Head of caudate nucleus (tissue), 42 donors: Measurements from ENCODE around the gene USP22.

Experiments used
- DNase-seq, 42 donors: peaks; one replicate each; pipeline versions ENCODE4 v3.0.0 to v3.0.0-alpha.2; 2020 to 2021; ENCODE audit warnings: mixed read lengths in 7 of 42
- intact Hi-C: fragments of 100-400 bp; cut with DNase I; formaldehyde crosslinking; loops from one replicate; pipeline ENCODE4 v1.15.0; 2022

Gene USP22

DNA sequence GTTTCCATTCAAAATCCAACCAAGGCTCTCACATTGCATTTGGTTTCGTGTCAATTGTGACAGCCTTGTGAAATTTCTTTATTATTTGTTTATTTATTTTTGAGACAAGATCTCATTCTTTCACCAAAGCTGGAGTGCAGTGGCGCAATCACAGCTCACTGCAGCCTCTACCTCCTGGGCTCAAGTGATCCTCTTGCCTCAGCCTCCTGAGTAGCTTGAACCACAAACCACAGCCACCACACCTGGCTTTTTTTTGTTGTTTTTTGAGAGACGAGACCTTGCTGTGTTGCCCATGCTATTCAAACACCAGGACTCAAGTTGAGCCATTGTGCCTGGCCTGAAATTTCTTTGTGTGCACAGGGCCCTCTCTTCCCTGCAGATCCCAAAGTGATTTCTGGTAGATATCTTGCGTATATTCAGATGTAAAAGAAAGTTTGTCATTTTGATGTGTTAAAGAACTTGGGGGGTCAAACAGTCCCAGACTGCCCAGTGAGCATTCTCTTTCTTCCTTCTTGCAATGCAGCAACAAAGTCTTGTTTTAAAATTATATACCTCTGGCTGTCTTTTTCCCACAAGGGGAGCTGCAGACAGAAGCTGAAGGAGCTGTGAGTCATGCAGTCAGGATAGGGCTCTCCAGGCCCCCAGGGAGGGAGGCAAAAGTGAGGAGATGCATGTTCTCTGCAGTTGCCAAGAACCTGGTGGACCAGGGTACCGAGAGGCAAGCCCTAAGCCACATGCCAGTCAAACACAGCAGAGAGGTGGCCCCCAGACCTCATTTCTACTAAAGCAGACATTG is 15.5 kb upstream of the USP22 start:
- no peak for DNase-seq
- intact Hi-C loops: loop anchor here (10.0 kb wide), 1 partner anchor 57 kb away; no protein-coding TSS in a partner anchor

DNA sequence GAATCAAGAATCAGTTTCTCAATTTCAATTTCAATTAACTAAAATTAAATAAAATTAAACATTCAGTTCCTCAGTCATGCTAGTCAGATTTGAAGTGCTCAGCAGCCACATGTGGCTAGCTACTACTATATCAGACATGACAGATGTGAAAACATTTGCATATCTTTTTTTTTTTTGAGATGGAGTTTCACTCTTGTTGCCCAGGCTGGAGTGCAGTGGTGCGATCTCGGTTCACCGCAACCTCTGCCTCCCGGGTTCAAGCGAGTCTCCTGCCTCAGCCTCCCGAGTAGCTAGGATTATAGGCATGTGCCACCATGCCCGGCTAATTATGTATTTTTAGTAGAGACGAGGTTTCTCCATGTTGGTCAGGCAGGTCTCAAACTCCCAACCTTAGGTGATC is 10.2 kb upstream of the USP22 start:
- intact Hi-C loops: loop anchor here (10.0 kb wide), 1 partner anchor 62 kb away; no protein-coding TSS in a partner anchor
- DNase-seq: peak in 1 of 42 donors; percentile 1

DNA sequence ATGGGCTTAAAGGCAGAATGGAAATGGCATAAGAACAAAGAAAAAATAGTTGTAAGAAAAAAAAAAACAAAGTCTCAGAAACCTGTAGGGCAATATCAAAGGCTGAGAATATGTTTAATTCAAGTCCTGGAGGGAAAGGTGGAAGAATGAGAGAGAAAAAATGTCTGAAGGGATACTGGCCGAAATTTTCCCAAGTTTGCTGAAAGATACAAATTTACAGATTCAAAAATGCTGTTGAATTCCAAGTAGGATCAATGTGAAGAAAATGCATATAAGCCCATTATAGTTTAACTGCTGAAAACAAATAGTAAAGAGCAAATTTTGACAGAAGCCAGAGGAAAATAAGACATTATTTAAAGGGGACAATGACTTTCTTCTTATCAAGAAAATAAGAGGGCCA is 6.6 kb upstream of the USP22 start:
- no peak for DNase-seq
- intact Hi-C loops: no loop called here

DNA sequence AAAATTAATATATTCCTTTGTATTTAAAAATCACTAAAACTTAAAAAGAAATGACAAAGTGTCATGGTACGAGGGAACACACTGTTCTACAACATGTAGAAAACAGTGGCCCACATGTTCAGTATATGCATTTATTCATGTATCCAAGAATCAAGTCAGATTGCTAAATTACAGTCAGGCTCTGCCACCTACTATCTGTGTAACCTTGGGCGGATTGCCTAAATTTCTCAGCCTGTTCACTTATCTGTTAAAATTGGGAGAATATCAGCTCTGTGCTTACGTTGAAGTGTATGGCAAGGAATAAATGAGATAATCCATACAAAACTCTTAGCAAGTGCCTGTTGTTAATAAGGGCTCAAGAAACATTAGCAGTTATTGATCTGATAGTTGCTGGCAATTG is 3.4 kb upstream of the USP22 start:
- peak in 7 of 42 donors; percentile 19 to 67 (median 44) for DNase-seq
- intact Hi-C loops: no loop called here

DNA sequence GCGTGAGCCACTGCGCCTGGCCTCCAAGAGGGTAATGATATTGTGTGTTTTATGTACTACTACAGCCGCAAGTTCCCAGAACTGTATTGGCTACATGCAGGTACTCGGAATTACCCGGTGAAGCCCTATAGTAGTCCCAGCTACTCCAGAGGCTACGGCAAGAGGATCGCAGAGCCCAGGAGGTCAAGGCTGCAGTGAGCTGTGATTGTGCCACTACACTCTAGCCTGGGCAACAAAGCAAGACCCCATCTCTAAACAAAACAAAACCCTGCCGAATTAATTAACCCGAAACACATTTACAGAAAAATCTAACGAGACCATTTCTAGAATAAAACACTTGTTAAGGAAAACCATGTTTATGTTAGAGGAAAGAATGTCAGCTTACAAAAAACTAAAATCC is 2.2 kb upstream of the USP22 start:
- DNase-seq: peak in 1 of 42 donors; percentile 27
- intact Hi-C loops: loop anchor here (5.0 kb wide), 1 partner anchor 38 kb away; no protein-coding TSS in a partner anchor

DNA sequence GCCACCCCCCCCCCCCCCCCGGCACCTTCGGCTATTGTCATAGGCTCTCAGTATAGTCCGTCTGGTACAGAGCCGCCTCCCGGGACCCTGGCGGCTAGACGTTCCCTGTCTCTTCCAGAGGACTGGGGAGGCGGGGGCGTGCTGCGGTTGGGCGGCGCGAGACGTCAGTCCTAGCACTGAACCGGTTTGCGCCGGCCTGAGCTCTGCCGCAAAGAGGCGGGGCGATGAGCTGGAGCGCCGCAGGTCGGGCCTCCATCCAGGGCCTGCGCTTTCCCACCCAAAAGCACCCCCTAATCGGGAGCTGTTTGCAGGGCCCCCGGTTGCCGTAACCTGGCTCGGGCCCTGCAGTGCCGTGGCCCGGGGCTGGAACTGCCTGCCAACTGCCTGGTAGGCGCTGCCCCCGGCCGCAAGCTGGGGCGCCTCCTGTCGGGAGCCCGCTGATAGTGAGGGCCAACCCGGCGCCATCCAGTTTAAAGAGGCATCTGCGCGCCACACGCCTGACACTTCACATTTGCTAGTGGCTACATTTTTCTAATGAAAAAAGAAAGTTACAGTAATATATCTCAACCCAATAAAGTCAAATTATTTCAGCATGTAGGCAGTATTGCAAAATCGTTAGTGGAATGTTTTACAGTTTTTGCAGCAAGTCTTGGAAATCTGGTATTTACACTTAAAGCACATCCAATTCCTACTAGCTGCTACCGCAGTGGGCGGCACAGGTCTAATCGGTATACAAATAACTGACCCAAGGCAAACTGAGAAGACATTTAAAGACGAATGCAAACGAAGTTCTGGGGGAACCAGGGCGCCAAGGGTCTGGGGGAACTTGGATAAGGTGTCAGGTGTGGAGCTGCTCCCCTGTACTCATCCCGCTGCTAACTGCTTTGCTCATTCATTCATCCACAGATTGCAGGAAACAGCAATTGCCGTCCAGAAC is 753 bp upstream of the USP22 start:
- intact Hi-C loops: loop anchor here (5.0 kb wide), 1 partner anchor 36 kb away; no protein-coding TSS in a partner anchor

DNA sequence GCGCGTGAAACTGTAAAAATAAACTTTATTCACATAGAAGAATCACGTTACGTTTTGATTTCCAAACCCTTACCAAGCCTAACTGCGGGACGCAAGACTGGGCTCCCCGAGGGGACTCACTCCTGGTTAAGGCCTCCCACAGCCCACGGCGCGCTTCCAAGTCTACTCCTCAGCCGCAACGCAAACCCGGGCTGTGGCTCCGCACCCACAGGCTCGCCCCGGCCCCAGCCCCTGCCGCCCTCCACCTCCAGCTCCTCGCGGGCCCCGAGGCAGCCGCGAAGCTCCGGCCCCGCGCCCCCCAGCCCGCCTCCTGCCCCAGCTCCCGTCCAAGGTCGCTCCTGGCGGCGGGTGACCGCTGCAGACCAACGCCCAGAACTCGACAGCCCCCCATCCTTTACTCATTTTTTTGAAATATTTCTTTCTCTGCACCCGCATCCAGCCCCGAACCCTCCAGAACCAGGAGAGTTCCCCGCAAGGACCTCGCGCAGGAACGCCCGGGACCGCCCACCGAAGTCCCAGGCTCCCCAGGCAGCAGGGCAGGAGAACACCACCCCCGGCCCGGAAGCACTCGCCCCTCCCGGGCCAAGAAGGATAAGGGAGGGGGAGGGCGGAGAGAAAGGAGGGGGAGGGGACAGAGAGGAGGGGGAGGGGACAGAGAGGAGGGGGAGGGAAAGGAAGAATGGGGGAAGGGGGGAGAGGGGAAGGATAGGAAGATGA is 912 bp downstream of the USP22 start:
- intact Hi-C loops: loop anchor here (5.0 kb wide), 1 partner anchor 35 kb away; no protein-coding TSS in a partner anchor

More for the DNA sequence above, 753 bp upstream of the USP22 start:
- DNase-seq: peak; percentile 94 to 100 (median 99)

DNA sequence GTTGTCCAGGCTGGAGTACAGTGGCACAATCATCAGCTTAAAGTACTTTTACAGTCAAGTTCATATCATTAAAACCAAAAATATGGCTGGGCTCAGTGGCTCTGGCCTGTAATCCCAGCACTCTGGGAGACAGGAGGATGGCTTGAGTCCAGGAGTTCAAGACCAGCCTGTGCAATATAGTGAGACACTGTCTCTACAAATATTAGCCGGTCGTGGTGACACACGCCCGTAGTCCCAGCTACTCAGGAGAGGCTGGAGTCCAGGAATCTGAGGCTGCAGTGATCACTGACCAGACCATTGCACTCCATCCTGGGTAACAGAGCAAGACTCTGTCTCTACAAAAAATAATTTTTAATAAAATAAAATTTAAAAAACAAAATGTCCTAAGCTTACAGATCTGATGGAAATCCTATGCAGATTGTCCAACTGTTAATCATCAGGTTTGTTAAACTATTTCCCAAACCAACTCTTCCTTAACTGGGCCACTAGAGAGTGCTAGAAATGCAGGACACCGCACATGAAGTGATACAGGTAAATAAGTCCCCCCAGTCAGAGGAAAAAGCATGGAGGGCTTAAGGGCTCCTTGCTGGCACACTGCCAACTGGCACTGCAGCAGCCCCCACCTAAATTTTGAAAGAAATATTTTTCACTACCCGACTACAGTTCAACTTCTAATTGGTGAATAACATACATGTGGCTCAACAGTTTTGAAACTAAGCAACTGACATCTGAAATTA is 2.8 kb downstream of the USP22 start:
- DNase-seq: peak in 2 of 42 donors; percentile 28 to 35
- intact Hi-C loops: loop anchor here (5.0 kb wide), 1 partner anchor 33 kb away; no protein-coding TSS in a partner anchor

More for the DNA sequence above, 912 bp downstream of the USP22 start:
- DNase-seq: peak; percentile 71 to 96 (median 86)

DNA sequence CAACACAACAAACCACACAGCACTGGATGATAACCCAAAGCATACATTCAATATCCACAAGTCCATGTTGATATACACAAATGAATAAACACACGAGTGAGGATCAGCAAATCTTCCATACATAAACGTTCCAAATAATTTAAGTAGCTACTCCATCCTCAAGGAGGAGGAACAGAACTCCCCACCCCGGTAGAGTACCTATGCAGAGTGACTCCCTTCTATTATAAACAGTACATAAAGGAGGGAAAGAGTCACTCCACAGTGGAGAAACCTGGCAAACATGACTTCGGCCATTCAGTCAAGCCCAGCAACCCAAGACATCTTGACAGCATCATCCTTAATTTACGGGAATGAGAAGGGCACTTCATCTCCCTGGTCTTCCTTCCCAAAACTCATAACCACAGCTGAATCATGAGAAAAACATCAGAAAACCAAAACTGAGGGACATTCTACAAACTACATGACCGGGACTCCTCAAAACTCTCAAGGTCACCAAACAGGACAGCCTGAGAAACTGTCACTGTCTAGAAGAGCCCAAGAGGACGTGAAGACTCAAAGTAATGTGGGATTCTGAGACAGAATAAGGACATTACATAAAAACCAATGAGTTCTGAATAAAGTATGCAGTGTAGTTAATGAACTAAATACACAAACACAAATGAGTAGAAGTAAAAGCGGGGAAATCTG is 5.6 kb downstream of the USP22 start:
- peak in 1 of 42 donors; percentile 4 for DNase-seq
- intact Hi-C loops: no loop called here

DNA sequence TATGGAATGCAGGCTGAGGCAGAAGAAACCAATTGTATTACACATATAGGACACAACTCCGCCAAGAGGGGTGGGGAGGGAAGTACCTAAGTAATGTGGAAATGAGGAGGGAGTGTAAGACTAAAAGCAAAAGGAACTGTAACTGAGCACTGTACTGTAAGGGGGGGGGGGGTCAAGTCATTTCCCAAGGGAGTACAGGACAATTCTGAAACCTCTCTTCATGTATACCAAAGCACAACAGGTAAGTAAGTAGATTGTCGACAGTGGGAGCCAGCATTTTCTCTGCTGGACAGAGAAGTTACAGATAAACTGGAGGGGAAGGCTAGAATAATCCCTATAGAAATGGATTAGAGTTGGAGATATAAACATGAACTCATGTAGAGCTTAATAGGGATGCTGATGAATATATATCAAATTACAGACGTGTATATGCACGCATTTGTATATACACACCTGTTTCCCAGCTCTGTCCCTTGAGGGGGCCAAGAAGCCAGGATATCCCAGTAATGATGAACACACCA is 6.4 kb downstream of the USP22 start:
- peak in 1 of 42 donors; percentile 2 for DNase-seq

DNA sequence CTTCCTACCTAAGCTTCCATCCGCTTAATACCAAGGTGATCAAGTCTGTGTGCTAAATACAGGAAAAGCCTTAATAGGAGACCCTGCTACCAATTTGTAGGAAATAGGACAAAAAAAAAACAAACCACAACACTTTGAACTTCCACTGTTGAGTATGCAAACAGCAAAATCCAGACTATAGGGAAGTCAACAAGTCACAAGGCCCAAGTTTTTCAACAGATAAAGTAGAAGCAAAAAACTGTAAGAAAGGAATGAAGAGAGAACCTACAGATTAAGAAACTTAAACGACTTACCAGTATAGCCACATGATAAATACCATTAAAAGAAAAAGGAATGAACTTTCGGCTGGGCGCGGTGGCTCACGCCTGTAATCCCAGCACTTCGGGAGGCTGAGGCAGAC is 7.4 kb downstream of the USP22 start:
- DNase-seq: peak in 1 of 42 donors; percentile 11
- intact Hi-C loops: no loop called here

More for the DNA sequence above, 6.4 kb downstream of the USP22 start:
- intact Hi-C loops: no loop called here

DNA sequence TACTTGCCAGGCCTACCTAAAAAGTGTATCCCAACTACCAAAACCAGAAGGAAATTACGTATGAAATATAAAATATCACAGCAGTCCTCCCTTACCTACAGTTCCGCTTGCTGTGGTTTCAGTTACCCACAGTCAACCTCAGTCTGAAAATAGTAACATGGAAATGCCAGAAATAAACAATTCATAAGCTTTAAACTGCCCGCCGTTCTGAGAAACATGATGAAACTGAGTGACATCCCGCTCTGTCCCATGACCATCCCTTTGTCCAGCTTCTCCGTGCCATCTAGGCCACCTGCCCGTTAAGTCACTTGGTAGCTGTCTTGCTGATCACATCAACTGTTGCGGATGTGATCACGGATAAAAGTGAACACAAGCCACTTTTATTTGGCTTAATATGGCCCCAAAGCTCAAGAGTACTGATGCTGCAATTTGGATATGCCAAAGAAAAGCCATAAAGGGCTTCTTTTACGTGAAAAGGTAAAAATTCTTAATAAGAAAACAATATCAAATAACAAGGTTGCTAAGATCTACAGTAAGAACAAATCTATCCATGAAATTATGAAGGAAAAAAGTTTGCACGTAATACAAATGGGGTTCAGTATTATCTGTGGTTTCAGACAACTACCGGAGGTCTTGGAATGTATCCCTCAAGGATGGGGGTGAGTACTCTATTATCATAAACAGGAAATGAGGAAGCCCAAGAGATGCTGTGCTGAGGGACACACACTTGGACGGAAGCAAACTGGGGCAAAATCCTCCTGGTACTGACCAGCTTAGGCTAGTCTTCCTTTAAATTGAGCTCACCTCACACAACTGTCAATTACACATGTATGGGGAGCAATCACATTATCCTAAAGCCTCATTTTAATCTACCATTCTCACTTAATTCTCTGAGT is 8.2 kb downstream of the USP22 start:
- intact Hi-C loops: no loop called here
- peak in 7 of 42 donors; percentile 41 to 72 (median 52) for DNase-seq

DNA sequence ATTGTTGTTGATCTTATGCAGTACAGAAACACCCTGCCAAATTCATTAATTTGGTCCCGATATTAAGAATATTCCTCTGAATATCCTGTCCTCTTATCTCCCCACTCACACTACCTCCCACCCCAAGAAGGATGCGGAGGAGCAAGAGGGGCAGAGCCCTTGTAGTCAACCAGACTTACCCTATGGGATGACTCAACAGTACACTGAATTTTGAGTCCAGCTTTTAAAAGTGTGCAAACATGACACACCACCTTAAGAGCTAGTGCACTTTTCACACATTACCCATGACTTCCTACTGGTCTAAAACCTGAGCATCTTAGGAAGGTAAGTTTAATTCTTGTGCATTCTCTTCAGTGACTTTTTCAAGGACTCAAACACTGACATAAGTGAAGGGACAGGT is 9.5 kb downstream of the USP22 start:
- DNase-seq: peak in 2 of 42 donors; percentile 14 to 25
- intact Hi-C loops: no loop called here

DNA sequence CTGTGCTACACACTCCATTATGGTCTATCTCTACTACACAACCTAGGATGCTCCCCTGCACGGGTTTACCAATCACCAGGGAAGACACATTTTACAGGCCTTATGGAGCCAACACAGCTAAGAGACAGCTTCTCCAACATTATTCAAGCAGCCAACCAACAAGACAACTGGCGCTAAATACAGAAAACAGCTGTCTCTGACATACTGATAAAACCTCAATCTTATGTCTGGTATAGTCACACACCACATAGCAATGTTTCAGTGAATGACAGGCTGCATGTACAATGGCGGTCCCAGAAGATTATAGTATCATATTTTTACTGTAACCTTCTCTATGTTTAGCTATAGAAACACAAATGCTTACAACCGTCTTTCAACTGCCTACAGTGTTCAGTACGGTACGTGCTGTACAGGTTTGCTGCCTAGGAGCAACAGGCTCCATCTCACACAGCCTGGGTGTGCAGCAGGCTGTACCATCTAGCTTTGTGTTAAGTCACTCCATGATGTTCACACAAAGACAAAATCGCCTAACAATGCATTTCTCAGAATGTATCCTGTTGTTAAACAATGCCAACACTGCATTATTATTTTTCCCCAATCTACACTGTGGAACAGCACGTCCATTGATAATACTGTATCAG is 10.9 kb downstream of the USP22 start:
- DNase-seq: peak in 1 of 42 donors; percentile 22
- intact Hi-C loops: no loop called here

DNA sequence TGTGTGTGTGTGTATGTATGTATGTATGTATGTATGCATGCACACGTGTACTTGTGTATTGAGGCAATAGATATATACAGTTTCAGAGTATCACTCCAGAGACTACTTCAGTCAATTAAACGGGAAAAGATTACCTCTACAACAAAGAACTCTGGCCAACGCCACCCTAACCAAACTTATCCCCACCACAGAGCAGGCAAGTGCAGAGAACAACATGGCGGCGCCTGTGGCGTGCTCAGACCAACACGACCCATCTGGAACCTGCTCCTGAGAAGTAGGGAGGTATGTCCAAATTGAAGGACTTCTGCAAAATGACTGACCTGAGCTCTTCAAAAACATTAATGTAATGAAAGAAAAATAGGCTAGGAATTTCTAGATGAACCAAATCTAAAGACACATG is 12.4 kb downstream of the USP22 start:
- peak in 1 of 42 donors; percentile 28 for DNase-seq
- intact Hi-C loops: no loop called here

DNA sequence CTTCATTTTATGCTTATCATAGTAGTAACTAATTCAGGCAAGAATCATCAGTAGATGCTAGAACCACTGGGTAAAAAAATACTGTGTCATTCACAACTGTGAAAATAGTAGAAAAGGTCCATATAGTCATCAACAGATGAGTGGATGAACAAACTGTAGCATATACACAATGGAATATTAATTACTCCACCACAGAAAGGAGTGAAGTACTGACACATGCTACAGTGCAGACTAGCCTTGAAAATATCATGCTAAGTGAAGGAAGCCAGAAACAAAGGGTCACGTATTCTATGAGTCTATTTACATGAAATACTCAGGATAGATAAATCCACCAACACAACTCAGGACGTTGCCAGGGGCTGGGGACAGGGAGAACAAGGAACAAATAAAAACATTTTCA is 13.3 kb downstream of the USP22 start:
- intact Hi-C loops: no loop called here
- DNase-seq: no peak
